Measurements from ENCODE around the gene OR10A4.

Gene OR10A4

GRCh38 chr11:6876325-6876724 is at the start of gene OR10A4:
Gene OR10A4, plus strand, starts transcription at chr11:6876625. Its CDS starts 23 bp downstream, at chr11:6876648.
- no peaks in the 10 kb centered on the region for H3K9me3 Mint-ChIP-seq
- H3K27me3 Mint-ChIP-seq (ENCODE audit: low read depth), result no peaks in the 10 kb centered on the region
- H3K4me3 Mint-ChIP-seq, result no peak within 1 kb of the TSS
- no peak for TF ChIP-seq CTCF (IDR thresholded peaks at IDR 0.05; ENCODE audit: unreplicated experiment in 3 of 3)
- H3K36me3 Mint-ChIP-seq (ENCODE audit: low read depth), result no peaks in the 10 kb centered on the region
- H3K27ac Mint-ChIP-seq, result no peak within 1 kb of the TSS
- H3K4me1 Mint-ChIP-seq, result no peaks in the 10 kb centered on the region

- Mint-ChIP-seq H3K27ac (no peak overlapping the region), H3K9me3 (no peaks in the 10 kb centered on the region), H3K36me3 (ENCODE audit: low read depth) (no peaks in the 10 kb centered on the region), H3K4me1 (no peaks in the 10 kb centered on the region), H3K4me3 (no peak overlapping the region), H3K27me3 (ENCODE audit: low read depth) (no peaks in the 10 kb centered on the region)
- no peak for TF ChIP-seq CTCF (IDR thresholded peaks at IDR 0.05; ENCODE audit: unreplicated experiment in 3 of 3)
Observed at GRCh38 chr11:6828103-6828502, 48.3 kb upstream of the OR10A4 start.

GRCh38 chr11:6833356-6833755 is 43.1 kb upstream of the OR10A4 start:
- TF ChIP-seq CTCF (IDR thresholded peaks at IDR 0.05; ENCODE audit: unreplicated experiment in 3 of 3), result no peak
- H3K36me3 Mint-ChIP-seq (ENCODE audit: low read depth), result no peaks in the 10 kb centered on the region
- no peak overlapping the region for H3K4me3 Mint-ChIP-seq
- peak overlapping the region in 1 of 3 experiments; percentile 57 for H3K27ac Mint-ChIP-seq
- H3K9me3 Mint-ChIP-seq, result no peaks in the 10 kb centered on the region
- H3K27me3 Mint-ChIP-seq (ENCODE audit: low read depth), result no peaks in the 10 kb centered on the region
- H3K4me1 Mint-ChIP-seq, result no peaks in the 10 kb centered on the region

GRCh38 chr11:6834021-6834420 is 42.4 kb upstream of the OR10A4 start:
- Mint-ChIP-seq H3K4me3 (no peak overlapping the region), H3K9me3 (no peaks in the 10 kb centered on the region), H3K27me3 (ENCODE audit: low read depth) (no peaks in the 10 kb centered on the region), H3K36me3 (ENCODE audit: low read depth) (no peaks in the 10 kb centered on the region), H3K4me1 (no peaks in the 10 kb centered on the region), H3K27ac (no peak overlapping the region)
- TF ChIP-seq CTCF (IDR thresholded peaks at IDR 0.05; ENCODE audit: unreplicated experiment in 3 of 3), result no peak

GRCh38 chr11:6841694-6842093 is 34.7 kb upstream of the OR10A4 start:
- H3K36me3 Mint-ChIP-seq (ENCODE audit: low read depth), result no peaks in the 10 kb centered on the region
- TF ChIP-seq CTCF (IDR thresholded peaks at IDR 0.05; ENCODE audit: unreplicated experiment in 3 of 3), result no peak
- H3K27me3 Mint-ChIP-seq (ENCODE audit: low read depth), result no peaks in the 10 kb centered on the region
- peaks cover 7% of the 10 kb centered on the region for H3K9me3 Mint-ChIP-seq
- no peaks in the 10 kb centered on the region for H3K4me1 Mint-ChIP-seq
- H3K4me3 Mint-ChIP-seq, result no peak overlapping the region
- H3K27ac Mint-ChIP-seq, result no peak overlapping the region

GRCh38 chr11:6843670-6844069 is 32.8 kb upstream of the OR10A4 start:
- H3K27ac Mint-ChIP-seq, result no peak overlapping the region
- TF ChIP-seq CTCF (IDR thresholded peaks at IDR 0.05; ENCODE audit: unreplicated experiment in 3 of 3), result no peak
- no peaks in the 10 kb centered on the region for H3K36me3 Mint-ChIP-seq (ENCODE audit: low read depth)
- no peak overlapping the region for H3K4me3 Mint-ChIP-seq
- peaks cover 7% of the 10 kb centered on the region for H3K9me3 Mint-ChIP-seq
- no peaks in the 10 kb centered on the region for H3K4me1 Mint-ChIP-seq
- no peaks in the 10 kb centered on the region for H3K27me3 Mint-ChIP-seq (ENCODE audit: low read depth)
